ENCODE data around the gene TAF11. TPM values are rescaled to one million over a fixed set of nuclear protein-coding genes. Genes with fewer than 3 reads are reported as not detected.

The TAF11 gene
- total RNA-seq, 2 donors from 2014 or later = 44.7 to 50.4 TPM

DNA sequence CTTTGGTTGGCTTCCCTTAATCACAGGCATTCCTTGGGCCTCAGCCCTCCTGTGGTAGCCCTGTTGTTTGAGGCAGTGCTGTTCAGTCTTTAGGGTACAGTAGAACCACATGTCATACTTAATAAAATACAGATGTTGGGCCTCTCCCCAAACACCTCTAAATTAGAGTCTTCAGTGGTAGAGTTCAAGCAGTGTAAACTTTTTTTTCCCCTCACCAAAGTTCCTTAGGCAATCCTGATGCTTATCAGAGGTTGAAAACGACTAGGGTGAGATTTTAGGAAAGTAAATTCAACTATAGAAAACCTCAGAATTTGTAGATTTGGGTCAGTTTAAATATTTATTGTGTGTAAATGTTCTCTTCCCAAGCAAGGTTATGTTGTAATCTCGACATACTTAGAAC is 51.4 kb downstream of the TAF11 start:
- no peaks in the 10 kb centered on the region for H3K9me3 ChIP-seq (ENCODE audit: control insufficient read depth, low read length)
- TF ChIP-seq, protein P1, sequence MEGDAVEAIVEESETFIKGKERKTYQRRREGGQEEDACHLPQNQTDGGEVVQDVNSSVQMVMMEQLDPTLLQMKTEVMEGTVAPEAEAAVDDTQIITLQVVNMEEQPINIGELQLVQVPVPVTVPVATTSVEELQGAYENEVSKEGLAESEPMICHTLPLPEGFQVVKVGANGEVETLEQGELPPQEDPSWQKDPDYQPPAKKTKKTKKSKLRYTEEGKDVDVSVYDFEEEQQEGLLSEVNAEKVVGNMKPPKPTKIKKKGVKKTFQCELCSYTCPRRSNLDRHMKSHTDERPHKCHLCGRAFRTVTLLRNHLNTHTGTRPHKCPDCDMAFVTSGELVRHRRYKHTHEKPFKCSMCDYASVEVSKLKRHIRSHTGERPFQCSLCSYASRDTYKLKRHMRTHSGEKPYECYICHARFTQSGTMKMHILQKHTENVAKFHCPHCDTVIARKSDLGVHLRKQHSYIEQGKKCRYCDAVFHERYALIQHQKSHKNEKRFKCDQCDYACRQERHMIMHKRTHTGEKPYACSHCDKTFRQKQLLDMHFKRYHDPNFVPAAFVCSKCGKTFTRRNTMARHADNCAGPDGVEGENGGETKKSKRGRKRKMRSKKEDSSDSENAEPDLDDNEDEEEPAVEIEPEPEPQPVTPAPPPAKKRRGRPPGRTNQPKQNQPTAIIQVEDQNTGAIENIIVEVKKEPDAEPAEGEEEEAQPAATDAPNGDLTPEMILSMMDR (conservative IDR thresholded peaks at IDR 0.05) = no peak
- Mint-ChIP-seq H3K36me3 (ENCODE audit: low read depth) (peaks cover 57% of the 10 kb centered on the region), H3K27me3 (ENCODE audit: insufficient read depth) (no peaks in the 10 kb centered on the region), H3K9me3 (no peaks in the 10 kb centered on the region), H3K4me1 (no peaks in the 10 kb centered on the region), H3K4me3 (no peak overlapping the region), H3K27ac (no peak overlapping the region)
- no peaks in the 10 kb centered on the region for H3K4me1 ChIP-seq (ENCODE audit: control insufficient read depth, insufficient read depth, low read length)
- no peak for DNase-seq
- H3K27ac ChIP-seq (ENCODE audit: low read depth, low read length) = no peak overlapping the region
- peaks cover 39% of the 10 kb centered on the region for H3K36me3 ChIP-seq (ENCODE audit: control insufficient read depth, insufficient read depth, low read length)
- H3K4me3 ChIP-seq (ENCODE audit: low read length) = no peak overlapping the region
- 83 to 100% methylated on average over 1 of the region's 2 CpGs for WGBS, 2 experiments (ENCODE audit: insufficient coverage in 1 of 2, insufficient read length in 1 of 2)
- H3K27me3 ChIP-seq (ENCODE audit: control insufficient read depth, insufficient read depth, low read length, poor library complexity, severe bottlenecking) = no peaks in the 10 kb centered on the region
- no peak overlapping the region for H3K9ac ChIP-seq (ENCODE audit: extremely low read depth, low read length, poor library complexity, severe bottlenecking)

DNA sequence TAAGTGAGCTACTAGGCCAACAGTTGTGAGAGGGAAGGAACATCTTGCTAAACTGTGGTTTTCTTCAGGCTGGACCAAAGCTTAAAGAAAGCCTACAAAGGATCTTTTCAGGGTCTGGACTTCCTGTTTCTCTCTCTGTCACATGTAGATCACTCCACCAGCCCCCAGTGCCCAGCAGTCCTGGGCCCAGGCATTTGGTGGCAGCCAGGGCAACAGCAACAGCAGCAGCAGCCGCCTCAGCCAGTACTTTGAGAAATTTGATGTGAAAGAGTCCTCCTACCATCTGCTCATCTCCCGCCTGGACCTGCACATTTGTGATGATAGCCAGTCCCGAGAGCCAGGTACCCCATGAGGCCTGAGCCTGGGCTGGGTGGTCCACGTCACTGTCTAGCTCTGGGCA is 51.8 kb downstream of the TAF11 start:
- no peak overlapping the region for H3K4me3 Mint-ChIP-seq
- no peaks in the 10 kb centered on the region for H3K4me1 ChIP-seq (ENCODE audit: control insufficient read depth, insufficient read depth, low read length)
- peaks cover 38% of the 10 kb centered on the region for H3K36me3 ChIP-seq (ENCODE audit: control insufficient read depth, insufficient read depth, low read length)
- H3K9me3 Mint-ChIP-seq = no peaks in the 10 kb centered on the region
- no peaks in the 10 kb centered on the region for H3K9me3 ChIP-seq (ENCODE audit: control insufficient read depth, low read length)
- no peaks in the 10 kb centered on the region for H3K4me1 Mint-ChIP-seq
- no peak overlapping the region for H3K9ac ChIP-seq (ENCODE audit: extremely low read depth, low read length, poor library complexity, severe bottlenecking)
- no peaks in the 10 kb centered on the region for H3K27me3 ChIP-seq (ENCODE audit: control insufficient read depth, insufficient read depth, low read length, poor library complexity, severe bottlenecking)
- WGBS, 2 experiments (ENCODE audit: insufficient coverage in 1 of 2, insufficient read length in 1 of 2) = 93 to 100% methylated on average over 2 to 4 of the region's 4 CpGs
- no peak for DNase-seq
- TF ChIP-seq, protein P1 (conservative IDR thresholded peaks at IDR 0.05) = no peak
- no peak overlapping the region for H3K27ac ChIP-seq (ENCODE audit: low read depth, low read length)
- H3K27ac Mint-ChIP-seq = peak overlapping the region; percentile 37
- no peak overlapping the region for H3K4me3 ChIP-seq (ENCODE audit: low read length)
- no peaks in the 10 kb centered on the region for H3K27me3 Mint-ChIP-seq (ENCODE audit: insufficient read depth)
- peaks cover 59% of the 10 kb centered on the region for H3K36me3 Mint-ChIP-seq (ENCODE audit: low read depth)

GRCh38 chr6:34834789-34835518 is 52.9 kb downstream of the TAF11 start:
- WGBS, 2 experiments (ENCODE audit: insufficient coverage in 1 of 2, insufficient read length in 1 of 2) = 91 to 95% methylated on average over 4 of the region's 4 CpGs
- Mint-ChIP-seq H3K27me3 (ENCODE audit: insufficient read depth) (no peaks in the 10 kb centered on the region), H3K27ac (no peak overlapping the region), H3K4me1 (no peaks in the 10 kb centered on the region), H3K9me3 (no peaks in the 10 kb centered on the region), H3K36me3 (ENCODE audit: low read depth) (peaks cover 61% of the 10 kb centered on the region), H3K4me3 (no peak overlapping the region)
- Histone ChIP-seq H3K36me3 (ENCODE audit: control insufficient read depth, insufficient read depth, low read length) (peaks cover 43% of the 10 kb centered on the region), H3K4me1 (ENCODE audit: control insufficient read depth, insufficient read depth, low read length) (no peaks in the 10 kb centered on the region), H3K27me3 (ENCODE audit: control insufficient read depth, insufficient read depth, low read length, poor library complexity, severe bottlenecking) (no peaks in the 10 kb centered on the region), H3K4me3 (ENCODE audit: low read length) (no peak overlapping the region), H3K27ac (ENCODE audit: low read depth, low read length) (no peak overlapping the region), H3K9ac (ENCODE audit: extremely low read depth, low read length, poor library complexity, severe bottlenecking) (no peak overlapping the region), H3K9me3 (ENCODE audit: control insufficient read depth, low read length) (no peaks in the 10 kb centered on the region)
- DNase-seq = no peak
- TF ChIP-seq, protein P1 (conservative IDR thresholded peaks at IDR 0.05) = no peak
